ENCODE data around the gene IMMP2L. TPM values are rescaled to one million over a fixed set of nuclear protein-coding genes. Genes with fewer than 3 reads are reported as not detected.

Gene IMMP2L
- total RNA-seq, 4 donors from 2014 or later = 13.5 to 23.7 (median 18.3) TPM

GRCh38 chr7:111414374-111414773, 147.9 kb downstream of the IMMP2L start:
- no peaks in the 10 kb centered on the region for H3K36me3 ChIP-seq
- DNase-seq (ENCODE audit: low spot score in 2 of 2) = no peak
- no peak overlapping the region for H3K4me3 ChIP-seq
- H3K9me3 ChIP-seq = no peaks in the 10 kb centered on the region
- peaks cover 0 to 19% (median 3%) of the 10 kb centered on the region in 4 donors for H3K4me1 ChIP-seq
- H3K27me3 ChIP-seq = no peaks in the 10 kb centered on the region
- TF ChIP-seq POLR2A (IDR thresholded peaks at IDR 0.05) (no peak), EP300 (IDR thresholded peaks at IDR 0.05) (no peak), CTCF (IDR thresholded peaks at IDR 0.05) (no peak)
- no peak overlapping the region for H3K27ac ChIP-seq

- peak in 1 of 2 donors; percentile 43 for TF ChIP-seq EP300 (IDR thresholded peaks at IDR 0.05)
- TF ChIP-seq CTCF (IDR thresholded peaks at IDR 0.05) = no peak
- Histone ChIP-seq H3K4me3 (peak overlapping the region in 1 of 4 donors; percentile 18), H3K36me3 (no peaks in the 10 kb centered on the region), H3K9me3 (no peaks in the 10 kb centered on the region), H3K27me3 (no peaks in the 10 kb centered on the region), H3K27ac (no peak overlapping the region), H3K4me1 (peaks cover 0 to 20% (median 3%) of the 10 kb centered on the region in 4 donors)
- peak in 1 of 2 donors; percentile 32 for DNase-seq (ENCODE audit: low spot score in 2 of 2)
- 31 to 43% methylated on average over 3 of the region's 3 CpGs for WGBS, 2 donors
Observed at GRCh38 chr7:111413739-111414138, 148.6 kb downstream of the IMMP2L start.

- Histone ChIP-seq H3K36me3 (no peaks in the 10 kb centered on the region), H3K4me3 (no peak overlapping the region), H3K27ac (no peak overlapping the region), H3K27me3 (no peaks in the 10 kb centered on the region), H3K4me1 (peaks cover 0 to 21% (median 3%) of the 10 kb centered on the region in 4 donors), H3K9me3 (no peaks in the 10 kb centered on the region)
- TF ChIP-seq POLR2A (IDR thresholded peaks at IDR 0.05) (no peak), EP300 (IDR thresholded peaks at IDR 0.05) (no peak), CTCF (IDR thresholded peaks at IDR 0.05) (no peak)
- no peak for DNase-seq (ENCODE audit: low spot score in 2 of 2)
Observed at GRCh38 chr7:111410899-111411298, 151.4 kb downstream of the IMMP2L start.

GRCh38 chr7:111409714-111410422, 152.4 kb downstream of the IMMP2L start:
- H3K27me3 ChIP-seq = no peaks in the 10 kb centered on the region
- no peaks in the 10 kb centered on the region for H3K36me3 ChIP-seq
- H3K27ac ChIP-seq = no peak overlapping the region
- H3K9me3 ChIP-seq = no peaks in the 10 kb centered on the region
- TF ChIP-seq POLR2A (IDR thresholded peaks at IDR 0.05) (no peak), CTCF (IDR thresholded peaks at IDR 0.05) (no peak), EP300 (IDR thresholded peaks at IDR 0.05) (no peak)
- no peak for DNase-seq (ENCODE audit: low spot score in 2 of 2)
- H3K4me1 ChIP-seq = peaks cover 0 to 21% (median 3%) of the 10 kb centered on the region in 4 donors
- H3K4me3 ChIP-seq = no peak overlapping the region
- 51 to 65% methylated on average over 1 of the region's 1 CpG for WGBS, 2 donors

GRCh38 chr7:111408724-111409123, 153.6 kb downstream of the IMMP2L start:
- H3K36me3 ChIP-seq = no peaks in the 10 kb centered on the region
- no peak for DNase-seq (ENCODE audit: low spot score in 2 of 2)
- no peaks in the 10 kb centered on the region for H3K27me3 ChIP-seq
- no peaks in the 10 kb centered on the region for H3K9me3 ChIP-seq
- H3K27ac ChIP-seq = no peak overlapping the region
- peaks cover 0 to 18% (median under 1%) of the 10 kb centered on the region in 4 donors for H3K4me1 ChIP-seq
- no peak overlapping the region for H3K4me3 ChIP-seq
- TF ChIP-seq CTCF (IDR thresholded peaks at IDR 0.05) = no peak
- TF ChIP-seq EP300 (IDR thresholded peaks at IDR 0.05) = no peak
- no peak for TF ChIP-seq POLR2A (IDR thresholded peaks at IDR 0.05)
